Kidney tubule cell (primary cell): Measurements from ENCODE around the gene POU3F3.
A peak's percentile ranks its signal among the peaks of the same experiment; 100 is the strongest.

ENCODE experiments used
- DNase-seq: peaks from one replicate; pipeline ENCODE4 v3.0.0-alpha.2; 2018; ENCODE audit warnings: low spot score

POU3F3 gene

DNA sequence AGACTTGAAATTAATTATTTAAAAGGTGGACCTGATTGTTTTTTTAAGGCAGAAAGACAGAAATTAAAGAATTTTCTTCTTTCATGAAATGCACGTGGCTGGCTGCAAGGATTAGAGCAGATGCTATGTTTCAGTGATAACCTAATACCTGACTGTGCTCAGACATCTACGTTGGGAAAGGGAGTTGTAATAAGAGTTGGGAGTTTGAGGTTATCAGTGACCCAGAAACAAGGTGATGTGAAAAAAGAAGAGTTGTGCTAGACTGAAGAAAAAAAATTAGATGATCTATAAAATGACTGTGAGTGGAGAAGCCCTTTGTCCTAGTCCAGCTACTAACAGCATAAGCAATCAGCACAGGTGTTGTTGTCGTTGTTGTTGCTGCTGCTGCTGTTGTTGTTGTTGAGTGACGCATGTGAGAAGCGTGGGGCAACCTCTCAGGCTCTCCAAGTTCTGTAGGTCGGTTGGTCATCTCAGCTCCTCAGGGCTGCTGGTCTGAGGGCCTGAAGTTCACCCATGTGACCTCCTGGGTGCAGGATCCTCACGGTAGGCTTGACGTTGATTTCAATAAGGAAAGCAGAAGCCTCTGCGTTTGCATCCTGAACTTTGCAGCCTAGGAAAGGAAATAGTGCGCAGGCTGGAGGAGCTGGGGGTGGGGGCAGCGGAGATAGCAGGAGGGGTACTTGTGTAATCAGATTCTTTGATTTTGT is 7.6 kb downstream of the POU3F3 start:
- DNase-seq: peak; percentile 77

DNA sequence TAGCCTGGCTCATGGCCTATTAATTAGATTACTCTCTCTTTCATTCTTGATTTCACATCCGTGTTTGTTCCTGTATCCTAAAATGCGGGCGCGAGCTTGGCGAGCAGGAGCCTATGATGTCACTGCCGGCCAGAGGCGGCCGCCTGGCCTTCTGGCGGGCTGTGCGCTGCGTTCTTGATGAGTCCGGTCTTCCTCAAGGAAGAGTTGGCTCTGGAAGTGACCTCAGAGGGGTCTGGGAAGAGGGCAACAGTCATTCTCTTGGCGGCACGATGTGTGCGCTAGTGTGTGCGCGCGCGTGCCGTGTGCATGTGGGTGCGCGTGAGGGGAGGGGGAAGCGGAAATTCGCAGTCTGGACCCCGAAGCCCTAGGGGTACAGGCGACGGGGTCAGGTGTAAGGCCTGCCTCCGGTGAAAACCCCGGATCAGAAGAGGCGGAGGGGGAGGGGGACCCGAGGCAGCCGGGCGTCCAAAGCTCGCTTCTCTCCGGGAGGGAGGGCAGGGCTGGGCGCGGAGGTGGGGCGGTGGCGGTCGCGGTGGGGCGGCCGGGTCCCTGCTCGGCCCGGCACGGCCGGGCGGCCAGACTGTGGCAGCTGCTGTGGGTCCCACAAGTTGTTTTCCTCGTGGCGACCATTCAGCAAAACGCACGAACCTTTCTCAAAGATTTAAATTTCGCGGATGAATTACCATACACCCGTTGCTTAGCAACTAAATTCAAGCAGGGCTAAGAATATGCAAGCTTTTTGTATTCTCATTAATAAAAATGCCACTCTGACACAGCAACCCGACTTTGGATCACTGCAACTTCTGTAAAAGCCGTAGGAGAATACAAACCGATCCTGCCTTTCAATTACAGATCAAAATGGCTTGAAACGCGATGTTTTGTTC is 8.4 kb downstream of the POU3F3 start:
- peak; percentile 95 for DNase-seq

DNA sequence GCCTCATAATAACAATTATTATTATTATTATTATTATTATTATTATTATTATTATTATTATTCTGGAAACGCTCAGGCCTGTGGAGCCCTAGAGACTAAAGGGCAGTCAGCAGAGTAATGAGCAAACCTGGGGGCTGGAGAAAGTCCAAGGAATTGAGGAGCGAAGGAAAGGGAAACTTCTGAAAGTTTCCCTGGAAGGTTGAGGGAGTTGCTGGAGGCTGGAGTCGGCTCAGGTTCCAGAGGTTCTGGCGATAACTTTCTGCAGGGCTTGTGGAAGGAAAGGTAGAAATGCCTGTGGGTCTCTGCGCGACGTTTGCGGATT is 9.2 kb downstream of the POU3F3 start:
- DNase-seq: peak; percentile 29

DNA sequence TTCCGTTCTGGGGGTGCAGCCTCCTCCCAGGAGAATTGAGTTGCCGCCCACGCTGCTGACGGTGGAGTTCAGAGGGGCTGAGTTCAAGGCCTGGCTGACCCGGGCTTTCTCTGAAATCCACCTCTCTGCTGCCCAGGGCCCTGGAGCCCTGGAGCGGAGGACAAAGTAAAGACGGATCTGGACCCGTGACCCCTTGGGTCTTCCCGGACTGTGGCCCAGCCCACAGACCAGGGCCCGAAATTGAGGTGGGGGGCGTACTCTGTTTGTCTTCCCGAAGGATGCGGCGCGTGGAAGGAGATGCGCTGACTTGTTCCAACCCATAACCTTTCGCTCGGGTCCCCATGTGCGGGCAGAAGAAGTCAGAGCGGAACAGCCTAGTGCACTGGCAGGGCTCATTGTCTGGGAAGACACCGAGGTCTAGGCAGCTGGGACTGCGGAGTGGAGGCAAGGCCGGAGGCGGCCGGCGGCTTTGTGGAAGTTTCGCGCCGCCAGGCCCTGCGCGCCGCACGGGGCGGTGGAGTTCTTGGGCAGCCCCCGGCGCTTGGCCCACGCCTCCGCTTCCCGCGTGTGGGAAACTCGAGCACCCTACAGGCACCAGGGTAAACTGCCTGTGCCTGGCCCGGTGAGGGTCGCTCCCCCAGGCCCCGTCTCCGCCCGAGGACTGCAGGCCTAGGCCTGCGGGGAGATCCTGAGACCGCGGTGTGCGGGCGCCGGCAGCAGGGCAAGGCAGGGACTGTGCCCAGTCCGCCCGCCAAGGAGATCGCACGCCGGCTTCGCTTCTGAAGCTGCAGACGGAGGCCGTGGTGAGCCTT is 9.8 kb downstream of the POU3F3 start:
- DNase-seq: peak; percentile 39

DNA sequence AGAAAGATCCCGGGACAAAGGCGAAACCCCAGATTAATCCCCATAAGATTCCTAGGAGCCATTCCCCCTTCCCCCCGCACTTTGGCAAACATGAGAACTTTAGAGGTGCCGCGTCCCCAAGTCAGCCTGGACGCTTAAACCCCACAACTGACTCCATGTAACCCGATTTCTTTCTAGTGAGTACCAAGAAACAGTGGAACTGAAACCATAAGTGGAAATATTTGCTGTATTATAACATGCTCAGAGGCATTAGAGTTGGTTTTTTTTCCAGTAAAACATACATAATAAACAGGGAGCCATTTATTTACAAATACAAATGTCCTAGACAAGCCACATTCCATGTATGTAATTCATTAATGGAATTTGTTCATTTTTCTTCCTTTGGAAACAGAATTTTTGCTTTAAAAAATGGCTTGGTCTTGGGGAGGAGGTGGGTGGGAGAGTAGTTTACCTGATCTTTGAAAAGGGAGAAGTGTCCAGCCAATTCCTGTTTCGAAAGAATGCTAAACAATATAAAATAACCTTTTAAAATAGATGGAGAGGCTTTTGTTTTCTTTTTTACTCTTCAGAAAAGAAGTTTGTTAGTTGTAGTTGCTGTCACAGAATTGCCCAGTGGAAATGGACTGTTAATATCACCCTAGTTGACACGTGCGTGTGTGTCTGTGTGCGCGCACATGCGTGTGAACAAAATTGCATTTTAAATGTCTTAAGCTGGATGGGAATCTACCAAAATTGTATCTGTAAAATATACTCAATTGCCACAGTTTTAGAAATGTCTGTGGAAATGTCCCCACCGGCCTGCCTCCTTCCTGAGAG is 10.6 kb downstream of the POU3F3 start:
- DNase-seq: peak; percentile 35

DNA sequence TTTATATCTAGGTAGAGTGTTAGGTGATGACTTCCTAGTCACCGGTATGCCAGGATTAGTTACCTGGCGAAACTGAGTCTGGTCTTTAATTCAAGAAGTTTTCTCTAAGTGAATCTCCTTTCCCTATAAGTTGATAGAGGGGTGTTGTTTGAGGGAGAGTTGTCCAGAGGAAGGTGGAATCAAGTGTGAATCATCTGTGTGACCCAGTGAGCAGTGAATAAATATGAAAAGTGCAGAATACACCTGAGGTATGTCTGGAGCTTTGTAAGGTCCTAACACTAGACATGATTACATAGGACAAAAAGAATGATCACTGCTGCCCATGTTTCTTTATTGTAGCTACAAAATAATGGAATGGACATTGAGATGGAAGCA is 11.2 kb downstream of the POU3F3 start:
- peak; percentile 67 for DNase-seq

- peak; percentile 13 for DNase-seq
Observed at GRCh38 chr2:104866122-104866864, 12.4 kb downstream of the POU3F3 start.

DNA sequence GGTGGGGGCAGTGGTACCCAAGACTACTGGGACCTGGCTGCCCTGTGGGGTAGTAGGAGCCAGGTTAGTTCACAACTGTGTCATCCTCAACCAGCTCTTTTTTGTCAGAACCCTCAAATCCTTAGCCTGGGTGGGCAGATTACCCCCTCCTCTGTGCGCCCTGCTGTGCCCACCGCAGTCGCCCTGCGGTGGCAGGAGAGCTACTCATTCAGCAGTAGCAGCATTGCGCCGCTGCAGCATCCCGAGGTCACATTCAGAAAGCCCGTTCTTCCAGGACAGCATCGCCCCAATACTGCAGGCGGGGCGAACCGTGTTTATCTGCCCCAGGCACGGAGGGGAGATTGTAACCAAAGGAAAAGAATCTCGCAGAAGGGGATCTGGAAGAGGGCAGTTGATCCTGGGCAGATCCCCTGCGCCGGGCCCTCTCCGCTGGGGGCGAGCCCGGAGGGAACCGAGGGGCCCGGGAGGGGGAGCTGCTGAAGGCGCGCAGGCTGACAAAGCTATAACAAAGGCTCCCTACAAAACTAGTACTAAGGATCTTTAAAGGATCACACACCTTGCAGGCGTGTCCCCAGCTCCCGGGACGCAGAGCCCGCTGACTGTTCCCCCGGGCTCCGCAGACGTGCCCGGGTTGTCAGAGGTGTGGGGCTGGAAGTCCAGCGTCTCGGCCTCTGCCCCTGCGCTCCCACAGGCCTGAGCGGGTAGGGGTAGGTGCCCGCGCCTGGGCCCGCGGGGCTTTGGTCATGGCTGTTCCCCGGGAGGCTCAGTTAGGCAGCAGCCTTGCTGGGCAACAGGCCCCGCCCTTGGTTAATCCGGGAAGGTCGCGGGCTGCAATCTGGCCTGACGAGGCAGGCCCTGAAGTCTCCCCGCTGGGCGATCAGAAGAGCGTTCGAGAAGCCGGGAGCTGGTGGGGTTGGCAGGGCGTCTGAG is 13.2 kb downstream of the POU3F3 start:
- peak; percentile 84 for DNase-seq

GRCh38 chr2:104867813-104868504 is 14.0 kb downstream of the POU3F3 start:
- peak; percentile 19 for DNase-seq

- peak; percentile 2 for DNase-seq
Observed at GRCh38 chr2:104868505-104868866, 14.6 kb downstream of the POU3F3 start.

DNA sequence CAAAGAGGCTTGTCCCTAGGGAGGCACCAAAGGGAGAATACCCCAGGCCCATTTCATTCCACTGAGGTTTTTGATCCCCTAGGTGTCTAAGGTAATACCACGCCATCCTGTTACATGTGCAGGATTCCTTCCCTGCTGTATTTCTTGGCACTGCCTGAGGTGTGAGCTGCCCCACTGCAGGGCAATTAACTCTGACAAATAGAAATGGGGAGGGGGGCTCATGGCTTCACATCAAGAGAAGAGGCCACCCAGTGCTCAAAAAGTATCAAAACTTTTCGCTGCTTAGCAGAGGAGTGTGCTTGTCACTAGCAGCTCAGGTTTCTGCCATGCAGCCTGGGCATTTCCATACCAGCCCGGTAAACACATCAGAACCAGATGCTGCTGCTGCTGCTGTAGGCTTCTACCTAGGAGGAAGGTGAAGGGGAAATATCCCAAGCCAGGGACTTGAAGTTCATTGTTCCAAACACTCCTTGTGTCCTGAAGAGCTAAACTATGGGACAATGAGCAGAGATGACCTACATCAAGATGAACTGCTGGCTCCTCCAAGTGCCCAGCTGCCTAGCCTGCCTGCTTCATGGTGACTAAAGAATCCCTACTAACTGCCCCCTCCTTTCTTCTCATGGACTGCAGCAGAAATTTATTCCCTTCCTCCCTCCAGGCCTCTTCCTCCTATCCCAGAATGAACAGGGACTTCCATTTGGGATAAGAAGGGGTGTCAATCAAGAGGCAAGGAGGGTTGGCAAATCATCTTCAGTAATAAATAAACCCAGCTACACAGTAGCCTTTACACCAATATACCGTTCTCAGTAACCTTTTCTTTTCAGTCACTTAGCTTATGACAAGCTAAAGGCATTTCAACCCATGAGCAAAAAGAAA is 16.4 kb downstream of the POU3F3 start:
- peak; percentile 23 for DNase-seq

- DNase-seq: peak; percentile 30
Observed at GRCh38 chr2:104871649-104871971, 17.7 kb downstream of the POU3F3 start.

DNA sequence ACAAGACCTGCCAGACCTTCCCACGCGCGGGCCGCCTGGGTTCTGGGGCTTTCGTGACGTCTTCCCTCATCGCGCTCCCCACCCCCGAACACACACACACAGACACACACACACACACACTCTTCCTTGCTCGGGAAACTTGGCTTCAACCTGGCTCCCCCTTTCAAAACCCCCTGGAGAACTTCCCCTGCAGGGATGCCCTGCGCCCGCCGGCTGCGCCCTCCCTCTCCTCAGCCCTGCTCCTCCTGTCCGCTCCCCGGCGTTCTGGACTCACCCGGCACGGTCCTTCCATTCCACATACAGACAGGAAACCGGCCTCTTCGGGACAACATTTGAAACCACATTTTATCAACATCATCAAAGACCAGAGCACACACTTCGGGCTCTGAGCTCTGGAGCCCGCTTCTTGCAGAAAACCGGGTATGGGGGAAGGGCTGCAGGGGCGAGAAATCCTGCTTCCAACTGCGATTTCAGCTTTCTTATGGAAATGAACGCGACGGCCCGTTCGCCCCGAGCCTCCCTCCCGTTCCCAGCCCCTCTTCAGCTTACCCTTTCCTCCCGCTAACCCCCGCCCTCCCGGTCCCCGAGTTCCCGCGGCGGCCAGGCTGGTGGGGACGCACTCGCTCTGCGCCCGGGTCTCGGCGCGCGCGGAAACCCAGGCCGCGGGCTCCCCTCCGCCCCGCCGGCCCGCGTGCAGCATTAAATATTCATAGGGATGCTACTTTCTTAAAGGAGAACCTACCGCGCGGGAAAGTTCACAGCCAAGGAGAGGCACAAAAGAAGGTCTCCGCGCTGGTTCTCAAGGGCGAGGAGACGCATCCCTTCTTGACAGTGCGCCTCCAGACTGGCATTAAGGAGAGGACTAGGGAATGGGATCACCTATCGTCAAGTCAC is 18.3 kb downstream of the POU3F3 start:
- peak; percentile 58 for DNase-seq

DNA sequence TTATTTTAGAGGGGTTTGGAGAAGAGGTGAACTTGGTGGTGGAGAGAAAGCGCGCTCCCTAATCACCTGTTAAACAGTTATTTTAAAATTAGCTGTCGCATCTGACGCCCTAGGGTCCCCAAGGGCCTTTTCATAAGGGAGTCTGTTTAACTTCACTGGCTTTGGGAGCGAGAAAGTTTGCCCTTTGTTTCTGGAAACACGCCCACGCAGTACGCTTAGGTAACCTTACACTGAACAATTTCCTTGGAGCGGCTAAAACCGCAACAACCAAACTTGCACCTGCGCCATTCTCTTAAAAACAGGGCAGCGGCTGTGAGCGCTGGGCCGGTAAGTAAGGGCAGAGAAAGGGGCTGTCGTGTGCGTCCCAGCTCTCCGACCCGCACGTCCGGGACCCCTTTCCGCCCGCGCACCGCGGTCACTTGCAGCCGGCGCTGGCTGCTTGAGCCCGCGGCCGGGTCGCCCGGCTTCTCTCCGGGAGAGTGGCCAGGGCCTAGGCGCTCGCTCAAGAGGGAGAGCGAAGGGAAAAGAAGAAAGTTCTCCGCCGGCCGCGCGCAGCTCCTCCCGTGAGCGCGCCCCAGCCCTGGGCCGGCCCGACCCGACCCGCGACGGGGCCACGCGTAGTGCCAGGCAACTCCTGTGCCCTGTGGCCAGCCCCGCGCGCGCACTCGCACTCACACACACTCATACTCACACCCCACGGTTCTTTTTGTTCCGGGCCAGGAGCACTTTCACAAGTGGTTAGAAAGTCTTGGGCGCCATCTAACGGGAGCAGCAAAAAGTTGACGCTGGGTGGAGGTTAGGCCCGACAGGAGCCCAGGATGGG is 19.2 kb downstream of the POU3F3 start:
- peak; percentile 91 for DNase-seq

GRCh38 chr2:104873689-104874054 is 19.8 kb downstream of the POU3F3 start:
- no peak for DNase-seq

DNA sequence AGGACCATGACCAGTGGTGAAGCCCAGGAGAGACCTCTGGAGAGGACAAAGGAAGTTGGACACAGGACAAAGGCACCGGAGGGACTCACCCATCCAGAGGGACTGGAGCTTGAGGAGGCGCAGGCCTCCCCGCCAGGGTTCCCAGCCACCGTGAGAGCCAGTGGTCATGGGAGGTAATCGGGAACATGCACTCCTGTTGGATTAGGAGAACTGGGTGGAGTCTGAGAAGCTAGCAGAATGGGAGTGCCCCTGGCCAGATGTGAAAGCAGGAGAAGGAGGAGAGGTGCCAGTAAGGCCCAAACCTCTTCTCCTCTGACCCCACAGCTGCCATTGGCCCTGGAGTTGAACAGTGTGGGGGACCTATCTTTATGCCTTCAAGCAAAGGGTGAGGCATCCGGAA is 20.3 kb downstream of the POU3F3 start:
- peak; percentile 41 for DNase-seq

- no peak for DNase-seq
Observed at GRCh38 chr2:104875262-104875661, 21.3 kb downstream of the POU3F3 start.
